CD4-positive, alpha-beta T cell treated with Interleukin-17A for 1 hour (primary cell): ENCODE results near the gene LTB.

ENCODE experiments used
- DNase-seq: peaks from one replicate; pipeline ENCODE4 v3.0.0-alpha.2; 2020

The LTB gene, protein sequence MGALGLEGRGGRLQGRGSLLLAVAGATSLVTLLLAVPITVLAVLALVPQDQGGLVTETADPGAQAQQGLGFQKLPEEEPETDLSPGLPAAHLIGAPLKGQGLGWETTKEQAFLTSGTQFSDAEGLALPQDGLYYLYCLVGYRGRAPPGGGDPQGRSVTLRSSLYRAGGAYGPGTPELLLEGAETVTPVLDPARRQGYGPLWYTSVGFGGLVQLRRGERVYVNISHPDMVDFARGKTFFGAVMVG

DNA sequence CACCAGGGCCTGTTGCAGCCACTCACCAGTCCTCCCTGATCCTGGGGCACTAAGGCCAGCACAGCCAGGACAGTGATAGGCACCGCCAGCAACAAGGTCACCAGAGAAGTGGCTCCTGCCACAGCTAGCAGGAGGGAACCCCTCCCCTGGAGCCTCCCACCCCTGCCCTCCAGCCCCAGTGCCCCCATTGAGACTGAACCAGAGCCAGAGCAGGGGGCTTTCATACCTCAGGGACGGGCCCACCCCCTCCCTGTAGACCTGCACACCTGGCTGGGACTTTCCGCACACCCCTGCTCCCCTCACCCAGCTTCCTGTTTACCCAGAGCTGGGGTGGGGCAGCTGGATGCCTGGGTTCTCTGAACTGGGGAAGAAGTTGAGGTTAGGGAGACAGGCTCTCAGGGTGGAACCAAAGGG, at the start of gene LTB:
Gene LTB, minus strand, starts transcription at position 195 of the 414 bp plus-strand sequence. Its CDS starts 7 bp downstream, at position 188.
- DNase-seq, result peak; percentile 85

DNA sequence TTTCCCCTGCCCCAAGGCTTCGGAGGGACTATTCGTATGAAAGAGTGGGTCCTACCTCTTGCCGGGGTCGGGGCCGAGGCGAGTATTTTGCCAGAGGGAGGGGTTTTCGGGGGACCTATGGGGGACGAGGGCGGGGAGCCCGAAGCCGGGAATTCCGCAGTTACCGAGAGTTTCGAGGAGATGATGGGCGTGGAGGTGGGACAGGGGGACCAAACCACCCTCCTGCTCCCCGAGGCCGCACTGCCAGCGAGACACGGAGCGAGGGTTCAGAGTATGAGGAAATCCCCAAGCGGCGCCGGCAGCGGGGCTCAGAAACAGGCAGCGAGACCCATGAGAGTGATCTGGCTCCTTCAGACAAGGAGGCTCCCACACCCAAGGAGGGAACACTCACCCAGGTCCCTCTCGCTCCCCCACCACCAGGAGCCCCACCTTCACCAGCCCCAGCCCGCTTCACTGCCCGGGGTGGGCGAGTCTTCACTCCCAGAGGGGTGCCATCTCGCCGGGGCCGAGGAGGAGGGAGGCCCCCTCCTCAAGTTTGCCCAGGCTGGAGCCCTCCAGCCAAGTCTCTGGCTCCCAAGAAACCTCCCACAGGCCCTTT, 49.6 kb upstream of the LTB start:
- DNase-seq, result no peak

DNA sequence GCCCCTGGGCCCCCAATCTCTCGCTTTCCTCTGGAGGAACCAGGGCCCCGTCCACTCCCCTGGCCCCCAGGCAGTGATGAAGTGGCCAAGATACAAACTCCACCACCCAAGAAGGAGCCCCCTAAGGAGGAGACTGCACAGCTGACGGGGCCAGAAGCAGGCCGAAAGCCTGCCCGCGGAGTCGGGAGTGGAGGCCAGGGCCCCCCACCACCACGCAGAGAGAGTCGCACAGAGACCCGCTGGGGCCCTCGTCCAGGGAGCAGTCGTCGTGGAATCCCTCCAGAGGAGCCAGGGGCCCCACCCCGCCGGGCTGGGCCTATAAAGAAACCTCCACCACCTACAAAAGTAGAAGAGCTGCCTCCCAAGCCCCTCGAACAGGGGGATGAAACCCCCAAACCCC, 49.0 kb upstream of the LTB start:
- DNase-seq, result no peak

DNA sequence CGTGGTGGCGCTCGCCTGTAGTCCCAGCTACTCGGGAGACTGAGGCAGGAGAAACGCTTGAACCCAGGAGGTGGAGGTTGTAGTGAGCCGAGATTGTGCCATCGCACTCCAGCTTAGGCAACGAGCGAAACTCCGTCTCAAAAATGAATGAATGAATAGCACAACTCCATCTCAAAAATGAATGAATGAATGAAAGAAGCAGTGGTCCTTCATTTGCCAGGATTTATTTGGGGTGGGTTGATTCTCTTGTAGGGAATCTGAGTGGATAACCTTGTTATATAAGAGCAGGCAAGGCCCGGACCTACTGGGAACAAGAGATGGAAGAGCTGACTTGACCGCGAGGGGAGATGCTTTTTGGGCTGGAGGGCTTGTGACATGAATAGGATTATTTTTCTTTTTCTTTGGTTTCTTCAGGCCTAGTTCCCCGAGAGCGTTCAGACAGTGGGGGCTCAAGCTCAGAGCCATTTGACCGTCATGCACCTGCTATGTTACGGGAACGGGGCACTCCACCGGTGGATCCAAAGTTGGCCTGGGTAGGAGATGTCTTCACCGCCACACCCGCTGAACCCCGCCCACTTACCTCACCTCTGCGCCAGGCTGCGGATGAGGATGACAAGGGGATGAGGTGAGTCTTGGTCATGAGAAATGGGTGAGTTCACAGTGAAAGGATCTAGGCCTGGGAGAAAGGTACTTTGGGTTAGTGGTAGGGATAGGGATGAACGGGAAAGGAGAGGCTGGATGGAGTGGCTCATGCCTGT, 48.1 kb upstream of the LTB start:
- DNase-seq, result no peak

DNA sequence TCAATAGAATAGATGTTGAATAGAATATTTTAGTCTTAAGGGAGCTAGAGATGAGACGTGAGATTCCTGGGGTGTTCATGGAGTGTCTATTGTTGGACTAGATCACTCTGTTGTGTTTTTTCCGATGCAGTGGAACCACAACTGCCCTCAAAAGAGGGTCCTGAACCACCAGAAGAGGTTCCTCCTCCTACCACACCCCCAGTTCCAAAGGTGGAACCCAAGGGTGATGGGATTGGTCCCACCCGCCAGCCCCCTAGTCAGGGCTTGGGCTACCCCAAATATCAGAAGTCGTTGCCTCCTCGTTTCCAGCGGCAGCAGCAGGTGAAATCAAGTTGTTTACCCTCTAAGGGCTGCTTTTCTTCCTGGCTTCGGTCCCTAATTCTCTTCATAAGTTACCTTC, 46.8 kb upstream of the LTB start:
- DNase-seq, result no peak

DNA sequence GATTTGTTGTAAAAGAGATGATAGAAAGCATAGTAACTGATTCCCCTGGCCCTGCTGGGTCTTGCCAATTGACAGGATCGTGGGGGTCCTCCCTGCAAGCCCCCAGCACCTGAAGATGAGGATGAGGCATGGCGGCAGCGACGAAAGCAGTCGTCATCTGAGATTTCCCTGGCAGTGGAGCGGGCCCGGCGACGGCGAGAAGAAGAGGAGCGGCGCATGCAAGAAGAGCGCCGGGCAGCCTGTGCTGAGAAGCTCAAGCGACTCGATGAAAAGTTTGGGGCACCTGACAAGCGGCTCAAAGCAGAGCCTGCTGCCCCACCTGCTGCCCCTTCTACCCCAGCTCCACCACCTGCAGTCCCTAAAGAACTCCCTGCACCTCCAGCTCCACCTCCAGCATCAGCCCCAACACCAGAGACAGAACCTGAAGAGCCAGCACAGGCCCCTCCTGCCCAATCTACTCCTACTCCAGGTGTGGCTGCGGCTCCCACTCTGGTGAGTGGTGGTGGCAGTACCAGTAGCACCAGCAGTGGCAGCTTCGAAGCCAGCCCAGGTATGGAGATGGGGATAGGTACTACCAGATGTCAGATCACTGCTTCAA, 45.6 kb upstream of the LTB start:
- DNase-seq, result no peak

DNA sequence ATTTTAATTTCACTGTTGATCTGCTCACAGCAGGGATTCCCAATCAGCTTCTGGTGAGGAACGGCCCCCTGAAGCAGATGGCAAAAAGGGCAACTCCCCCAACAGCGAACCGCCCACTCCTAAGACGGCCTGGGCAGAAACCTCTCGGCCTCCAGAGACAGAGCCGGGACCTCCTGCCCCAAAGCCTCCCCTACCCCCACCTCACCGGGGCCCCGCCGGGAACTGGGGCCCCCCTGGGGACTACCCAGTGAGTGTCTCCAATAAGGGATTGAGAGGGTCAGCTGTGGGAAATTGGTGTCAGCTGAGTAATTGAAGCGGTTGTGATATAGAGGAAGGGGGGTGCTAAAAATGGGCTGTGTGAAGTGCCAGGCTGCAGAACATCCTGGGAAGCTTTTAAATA, 44.7 kb upstream of the LTB start:
- no peak for DNase-seq

DNA sequence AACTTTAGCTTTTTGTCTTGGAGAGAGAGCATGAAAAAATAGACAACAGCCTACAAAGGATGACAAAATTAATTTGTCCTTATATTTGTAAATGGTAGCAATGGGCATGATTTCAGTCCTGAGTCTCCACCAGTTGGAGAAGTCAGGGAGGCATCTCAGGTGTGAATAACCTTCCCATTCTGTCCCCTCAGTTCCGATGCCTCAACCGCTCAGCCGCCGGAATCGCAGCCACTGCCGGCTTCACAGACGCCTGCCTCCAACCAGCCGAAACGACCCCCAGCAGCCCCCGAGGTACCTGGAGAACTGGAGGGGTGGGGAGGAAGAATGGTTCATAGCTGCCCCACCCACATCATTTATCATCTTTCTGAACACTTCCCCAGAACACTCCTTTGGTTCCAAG, 41.8 kb upstream of the LTB start:
- DNase-seq, result no peak

DNA sequence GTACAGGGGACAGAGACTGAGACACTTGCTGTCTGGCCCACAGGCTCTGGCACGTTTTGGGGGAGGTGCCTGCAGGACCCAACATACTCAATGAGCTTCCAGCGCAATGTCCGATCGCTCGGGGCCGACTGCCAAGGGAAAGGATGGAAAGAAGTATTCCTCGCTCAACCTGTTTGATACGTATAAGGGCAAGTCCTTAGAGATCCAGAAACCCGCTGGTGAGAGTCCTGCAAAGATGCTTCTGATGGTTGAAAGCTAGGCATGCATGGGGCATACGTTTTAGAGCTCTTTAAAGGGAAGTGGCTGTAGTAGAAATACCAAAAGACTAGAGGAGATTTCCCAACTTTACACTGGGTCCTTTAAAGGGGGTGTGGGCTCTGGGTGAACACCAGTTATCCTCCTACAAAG, 40.5 kb upstream of the LTB start:
- no peak for DNase-seq

DNA sequence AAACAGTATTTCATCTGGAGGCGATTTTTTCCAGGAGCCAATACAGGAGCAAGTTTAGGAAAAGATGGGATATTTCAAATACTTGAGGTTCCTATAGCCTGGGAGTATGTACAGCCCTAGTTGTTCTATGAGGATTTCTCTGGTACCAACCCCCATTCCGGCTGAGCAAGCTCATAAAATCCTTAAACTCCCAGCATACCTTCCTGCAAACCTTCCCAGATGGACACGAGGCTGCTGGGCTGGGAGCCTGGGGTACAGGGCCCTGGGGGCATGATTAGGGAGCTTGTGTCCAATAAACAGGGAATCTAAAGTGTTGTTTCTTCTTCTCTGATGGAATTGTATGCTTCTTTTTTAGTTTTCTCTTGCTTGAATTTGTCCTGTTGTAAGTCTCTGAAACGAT, 39.8 kb upstream of the LTB start:
- DNase-seq, result no peak

DNA sequence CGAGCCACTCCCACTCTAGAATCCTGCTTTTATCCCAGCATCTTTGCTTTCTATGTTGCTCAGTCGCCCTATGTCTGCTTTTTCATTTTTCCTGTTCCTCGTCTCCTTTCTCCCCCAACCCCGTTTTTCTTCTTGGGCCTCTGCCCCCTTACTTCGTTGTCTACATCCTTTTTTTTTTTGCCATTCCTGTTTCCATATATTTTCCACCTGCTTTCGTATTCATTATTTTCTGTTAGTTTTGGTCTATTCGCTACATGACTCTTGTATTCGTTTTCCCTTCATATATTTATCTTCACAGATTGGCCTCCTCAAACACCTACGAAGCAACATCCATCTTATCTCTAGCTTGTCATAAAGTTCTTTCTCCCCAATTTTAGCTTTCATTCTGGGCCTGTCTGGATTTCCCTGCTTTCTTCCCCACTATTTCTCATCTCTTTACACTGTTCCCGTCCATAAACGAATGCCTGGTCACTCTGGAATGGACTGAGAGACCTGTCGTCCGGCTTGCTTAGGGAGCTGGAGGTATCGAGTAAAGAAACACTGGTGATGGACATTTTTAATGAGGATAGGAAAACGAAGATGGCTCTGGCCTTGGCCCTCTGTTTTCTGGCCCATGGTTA, 39.2 kb upstream of the LTB start:
- DNase-seq, result no peak

DNA sequence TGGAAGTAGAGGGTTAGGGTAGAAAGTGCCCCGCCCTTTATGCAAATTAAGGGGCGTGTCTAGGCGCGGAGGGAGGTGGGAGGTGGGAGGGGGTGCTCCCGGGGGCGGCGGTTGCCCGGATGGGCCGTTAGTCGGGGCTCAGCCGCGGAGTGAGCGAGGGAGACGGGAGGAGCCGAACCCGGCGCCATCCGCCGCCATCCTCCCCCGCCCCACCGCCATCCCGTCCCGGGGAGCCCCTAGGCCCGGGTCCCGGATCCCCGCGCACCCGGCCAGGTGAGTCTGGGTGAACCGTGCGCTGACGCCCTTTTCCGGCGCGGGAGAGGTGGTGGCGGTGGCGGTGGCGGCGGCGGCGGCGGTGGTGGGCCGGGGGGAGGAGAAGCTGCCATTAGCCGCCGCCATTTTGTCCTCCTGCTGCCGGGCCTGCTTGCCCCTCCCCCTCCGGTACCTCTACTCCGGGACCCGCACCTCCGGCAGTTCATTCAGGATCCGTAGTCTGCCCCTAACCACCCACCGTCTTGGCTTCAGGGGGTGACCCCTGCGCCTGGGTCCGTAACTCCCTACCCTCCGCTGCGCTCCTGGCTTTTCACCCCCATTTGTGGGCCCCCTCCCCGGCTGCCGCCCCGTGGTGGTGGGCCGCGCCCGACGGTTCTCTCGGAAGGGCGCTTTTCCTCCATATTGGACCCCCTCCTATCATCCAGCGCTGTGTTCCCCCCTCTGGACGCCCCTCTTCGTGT, 38.5 kb upstream of the LTB start, which contains the start of gene PRRC2A:
Gene PRRC2A, plus strand, starts transcription at position 130 of the 734 bp plus-strand sequence. CDS start 2,075 bp downstream, outside the sequence.
- no peak for DNase-seq

DNA sequence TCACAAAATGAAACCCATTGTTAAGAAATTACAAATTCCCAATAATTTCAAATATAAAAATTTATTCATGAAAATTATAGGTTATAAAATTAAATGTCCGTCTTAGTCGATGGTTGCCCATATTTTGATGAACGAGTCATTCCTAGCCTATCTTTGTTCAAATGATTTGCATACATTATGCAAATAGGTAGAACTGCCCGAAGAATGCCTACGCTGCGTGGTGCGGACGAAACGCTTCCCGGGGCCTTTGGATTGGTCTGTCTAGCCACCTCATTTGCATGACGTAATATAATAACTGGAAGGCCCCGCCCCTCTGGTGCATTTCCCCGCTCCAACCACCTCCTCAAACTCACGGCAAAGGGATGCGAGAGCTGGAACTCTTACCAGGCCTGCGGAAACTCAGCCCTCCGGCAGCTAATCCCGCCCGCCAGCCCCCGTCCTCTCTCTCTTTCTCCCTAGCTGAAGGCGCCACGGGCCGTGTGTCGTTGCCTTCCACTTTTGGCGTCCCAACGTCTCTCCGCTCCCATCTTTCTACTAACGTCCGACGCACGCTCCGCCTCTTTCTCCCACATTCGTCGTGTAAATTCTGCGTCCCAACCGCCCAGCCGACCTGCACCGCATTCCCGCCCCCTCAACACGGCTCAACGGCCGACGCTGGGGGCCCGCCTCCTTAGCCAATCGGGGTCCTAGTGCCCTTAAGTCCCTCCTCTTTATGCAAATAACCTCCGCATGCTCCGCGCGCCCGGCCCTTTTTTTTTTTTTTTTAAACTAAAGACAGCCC, 37.8 kb upstream of the LTB start:
- peak; percentile 99 for DNase-seq

DNA sequence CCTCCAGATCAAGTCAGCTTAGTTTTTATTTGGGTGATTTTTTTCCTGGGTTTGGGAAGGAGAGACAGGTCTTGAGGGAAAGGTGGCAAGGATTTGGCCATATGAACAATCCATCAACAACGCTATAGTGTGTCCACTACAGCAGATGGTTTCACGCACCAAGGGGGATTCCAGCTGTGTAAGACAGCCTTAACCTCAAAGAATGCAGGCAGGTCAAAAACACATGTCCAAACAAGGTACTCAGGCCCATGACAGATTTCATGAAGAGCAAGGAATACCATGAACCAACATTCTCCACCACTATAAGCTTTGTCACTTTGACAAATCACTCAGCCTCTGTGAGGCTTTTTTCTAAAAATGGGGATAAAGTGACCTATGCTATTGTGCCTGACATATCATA, 34.8 kb upstream of the LTB start:
- DNase-seq, result no peak

DNA sequence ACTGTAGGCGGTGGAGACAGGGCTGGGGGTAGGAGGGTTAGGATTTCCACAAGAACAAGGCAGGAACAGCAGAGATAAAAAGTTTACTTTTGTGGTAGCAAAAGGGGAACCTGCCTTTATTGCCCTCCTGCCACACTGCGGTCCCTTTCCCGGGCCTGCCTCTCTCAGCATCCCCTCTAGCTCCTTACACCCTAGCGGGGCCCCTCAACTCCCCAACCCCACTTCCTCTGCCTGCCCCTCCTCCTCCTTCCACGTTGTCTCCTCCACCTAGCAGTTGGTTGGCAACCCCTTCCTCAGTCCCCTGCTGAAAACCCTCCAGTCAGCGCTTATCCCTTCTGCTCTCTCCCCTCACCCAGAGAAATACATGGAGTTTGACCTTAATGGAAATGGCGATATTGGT, 33.5 kb upstream of the LTB start:
- no peak for DNase-seq

DNA sequence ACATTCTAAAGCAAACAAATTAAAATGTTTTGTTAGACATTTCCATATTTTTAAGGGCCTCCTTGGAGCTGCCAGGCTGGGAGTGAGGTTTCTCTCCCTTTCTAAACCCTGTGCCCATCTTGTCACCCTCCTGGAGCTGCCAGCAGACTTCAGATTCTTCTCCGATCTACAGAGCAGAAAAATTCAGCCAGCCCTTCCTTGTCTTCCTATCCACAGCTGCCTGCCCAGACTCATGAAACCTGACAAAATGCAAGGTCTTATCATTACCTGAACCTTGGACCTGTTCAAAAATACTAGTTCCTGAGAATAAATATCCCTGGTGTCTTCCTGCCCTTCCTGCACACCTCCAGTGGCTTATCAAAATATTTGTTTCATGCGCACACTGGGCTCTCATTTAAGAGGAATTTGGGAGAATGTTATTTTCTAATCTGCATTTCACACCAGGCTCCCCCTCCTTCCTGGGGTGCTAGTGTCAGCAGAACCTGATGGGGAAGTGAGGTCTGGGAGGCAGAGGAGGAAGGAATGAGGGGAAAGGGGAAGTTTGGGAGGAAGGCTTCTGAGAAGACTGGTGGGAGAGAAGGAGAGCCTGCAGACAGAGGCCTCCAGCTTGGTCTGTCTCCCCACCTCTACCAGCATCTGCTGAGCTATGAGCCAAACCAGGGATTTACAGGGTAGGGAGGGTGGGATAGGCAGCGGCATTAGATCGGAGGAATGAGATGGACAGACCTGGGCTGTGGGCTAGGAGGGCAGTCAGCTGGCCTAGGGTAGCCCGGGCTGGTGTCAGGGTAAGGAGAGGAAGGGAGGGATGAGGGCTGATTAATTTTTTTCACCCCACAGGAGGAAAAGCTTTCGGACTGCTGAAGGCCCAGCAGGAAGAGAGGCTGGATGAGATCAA, 32.7 kb upstream of the LTB start, which contains the start of gene AIF1:
Gene AIF1, plus strand, starts transcription at position 551 of the 895 bp plus-strand sequence. Its CDS starts 96 bp downstream, at position 647.
- DNase-seq, result no peak

DNA sequence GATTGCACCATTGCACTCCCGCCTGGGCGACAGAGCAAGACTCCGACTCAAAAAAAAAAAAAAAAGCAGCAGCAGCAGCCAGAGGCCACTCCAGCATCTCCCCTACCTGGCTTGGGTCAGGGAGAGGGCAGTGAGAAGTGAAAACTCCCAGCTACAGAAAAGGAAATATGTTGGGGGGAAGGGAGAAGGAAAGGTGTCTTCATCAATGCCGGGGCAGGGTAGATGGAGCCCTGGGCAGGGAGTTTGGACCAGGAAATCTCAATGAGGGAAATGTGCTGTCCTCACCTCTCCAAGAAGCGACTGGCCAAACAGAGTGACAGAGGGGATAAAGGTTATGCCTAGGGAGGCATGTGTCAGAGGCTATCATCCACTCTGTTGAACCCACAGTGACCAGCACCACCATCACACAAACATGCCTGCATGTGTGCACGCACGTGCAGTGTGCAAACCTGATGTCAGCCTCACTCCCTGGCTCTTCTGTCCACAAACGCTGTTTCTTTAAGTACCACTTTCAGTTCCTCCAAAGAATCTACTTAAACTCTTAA, 31.9 kb upstream of the LTB start:
- DNase-seq, result no peak

DNA sequence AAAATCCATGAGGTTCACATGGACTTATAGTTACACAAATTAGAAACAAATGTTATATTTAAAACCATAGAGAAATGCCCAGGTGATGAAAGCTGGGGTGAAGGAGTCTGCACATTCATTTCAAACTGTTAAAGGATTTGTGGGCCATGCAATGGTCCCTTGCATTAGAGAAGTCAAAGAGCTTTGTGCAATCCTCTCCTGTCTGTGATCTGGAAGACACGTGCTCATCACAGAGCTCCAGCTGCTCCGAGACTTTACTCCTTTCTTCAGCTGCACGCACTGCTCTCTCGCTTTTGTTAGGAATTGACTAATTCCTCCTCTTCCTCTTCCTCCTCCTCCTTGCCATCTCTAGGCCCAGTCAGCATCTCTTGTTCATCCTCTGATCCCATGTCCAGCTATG, 28.7 kb upstream of the LTB start:
- no peak for DNase-seq

DNA sequence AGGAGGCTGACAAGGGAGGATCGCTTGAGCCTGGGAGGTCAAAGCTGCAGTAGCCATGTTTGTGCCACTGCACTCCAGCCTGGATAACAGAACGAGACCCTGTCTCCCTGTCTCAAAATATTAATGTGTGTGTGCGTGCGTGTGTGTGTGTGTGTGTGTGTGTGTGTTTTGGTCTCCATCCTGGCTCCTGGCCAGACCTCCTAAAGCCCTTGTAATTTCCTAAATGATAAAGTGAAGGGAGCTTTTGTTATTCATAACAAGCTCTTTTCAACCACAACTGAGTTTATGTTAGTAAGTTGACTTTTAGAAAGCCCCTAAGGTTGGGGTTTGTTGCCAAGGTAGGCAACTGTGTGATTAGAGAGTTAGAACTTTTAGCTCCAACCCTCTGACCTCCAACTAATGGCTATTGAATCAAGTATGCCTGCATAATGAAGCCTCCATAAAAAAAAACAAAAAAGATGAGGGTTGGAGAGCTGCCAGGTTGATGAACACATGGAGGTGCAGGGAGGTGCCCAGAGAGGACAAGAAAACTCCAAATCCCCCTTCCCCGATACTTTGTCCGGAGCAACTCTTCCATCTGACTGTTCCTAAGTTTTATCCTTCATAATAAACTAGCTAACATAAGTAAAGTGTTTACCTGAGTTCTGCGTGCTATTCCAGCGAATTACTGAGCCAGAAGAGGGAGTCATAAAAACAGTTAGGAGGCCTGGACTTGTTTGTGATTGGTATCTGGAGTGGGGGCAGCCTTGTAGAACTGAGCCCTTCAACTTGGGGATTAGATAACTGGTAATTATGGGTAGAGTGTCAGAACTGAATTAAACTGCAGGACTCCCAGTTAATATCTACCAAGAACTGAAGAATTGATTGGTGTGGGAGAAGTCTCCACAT, 27.5 kb upstream of the LTB start:
- DNase-seq, result no peak
